GM12878 (cell line): ENCODE measurements around the gene RBM10. TPM values are rescaled to one million over a fixed set of nuclear protein-coding genes. Genes with fewer than 3 reads are reported as not detected.

ENCODE experiments used
- CREB1 ChIP-seq: IDR thresholded peaks from 2 replicates; pipeline ENCODE4 v1.6.1; 2012; ENCODE audit warnings: low read depth, mild to moderate bottlenecking, inconsistent platforms
- CREM ChIP-seq: IDR thresholded peaks from 2 replicates; pipeline ENCODE4 v1.6.1; 2014; ENCODE audit warnings: antibody characterized with exemption, low read depth
- E2F8 ChIP-seq: fragments of 450-650 bp; IDR thresholded peaks from 2 replicates; pipeline ENCODE4 v1.6.1; 2018; ENCODE audit warnings: mild to moderate bottlenecking, low read depth, moderate library complexity; ENCODE audit not compliant: partially characterized antibody
- EED ChIP-seq: sonication (generic); IDR thresholded peaks from 2 replicates; pipeline ENCODE4 v1.6.1; 2016; ENCODE audit warnings: antibody characterized with exemption, low read depth
- ETV6 ChIP-seq, 2 experiments: fragments of 450-650 bp in 1 of 2; IDR thresholded peaks in 1 of 2; conservative IDR thresholded peaks in 1 of 2; 2 replicates each; pipeline ENCODE4 v1.6.1; 2014; ENCODE audit warnings: antibody characterized with exemption in 1 of 2, borderline replicate concordance in 1 of 2, low read depth in 1 of 2, mild to moderate bottlenecking in 1 of 2, moderate library complexity in 1 of 2
- EZH2 ChIP-seq: IDR thresholded peaks from 2 replicates; pipeline ENCODE4 v1.6.1; 2012; ENCODE audit warnings: low read depth, mild to moderate bottlenecking, control low read depth, inconsistent platforms, low read length, borderline replicate concordance; ENCODE audit not compliant: control insufficient read depth
- IRF3 ChIP-seq: fragments of 450-650 bp; IDR thresholded peaks from 2 replicates; pipeline ENCODE4 v1.6.1; 2014; ENCODE audit warnings: mild to moderate bottlenecking
- MAX ChIP-seq: IDR thresholded peaks from 2 replicates; pipeline ENCODE4 v1.6.1; 2012; ENCODE audit warnings: low read depth, low read length, improper control_type of control experiment
- MEF2B ChIP-seq: fragments of 450-650 bp; IDR thresholded peaks from 2 replicates; pipeline ENCODE4 v1.6.1; 2018; ENCODE audit warnings: mild to moderate bottlenecking, moderate library complexity; ENCODE audit not compliant: partially characterized antibody, poor library complexity, severe bottlenecking
- MTA2 ChIP-seq: fragments of 450-650 bp; IDR thresholded peaks from 2 replicates; pipeline ENCODE4 v1.6.1; 2016; ENCODE audit warnings: low read depth, mild to moderate bottlenecking, moderate library complexity
- MXI1 ChIP-seq: fragments of 150-350 bp; IDR thresholded peaks from 2 replicates; pipeline ENCODE4 v1.6.1; 2011; ENCODE audit warnings: low read depth, mild to moderate bottlenecking, inconsistent platforms, low read length, improper control_type of control experiment
- POLR2A ChIP-seq: IDR thresholded peaks from 2 replicates; pipeline ENCODE4 v1.6.1; 2011; ENCODE audit warnings: low read depth, mild to moderate bottlenecking, low read length
- RELA ChIP-seq: fragments of 450-650 bp; IDR thresholded peaks from 2 replicates; pipeline ENCODE4 v1.8.0; 2014; ENCODE audit warnings: borderline replicate concordance; ENCODE audit not compliant: partially characterized antibody
- RUNX3 ChIP-seq: IDR thresholded peaks from 2 replicates; pipeline ENCODE4 v1.6.1; 2012; ENCODE audit warnings: low read length, inconsistent platforms
- SMAD1 ChIP-seq: fragments of 450-650 bp; IDR thresholded peaks from 2 replicates; pipeline ENCODE4 v1.6.1; 2018; ENCODE audit warnings: mild to moderate bottlenecking, low read depth; ENCODE audit not compliant: partially characterized antibody
- SMAD5 ChIP-seq: IDR thresholded peaks from 2 replicates; pipeline ENCODE4 v1.6.1; 2016; ENCODE audit warnings: antibody characterized with exemption, low read depth
- SMARCA5 ChIP-seq: fragments of 450-650 bp; IDR thresholded peaks from 2 replicates; pipeline ENCODE4 v1.6.1; 2017; ENCODE audit warnings: mild to moderate bottlenecking
- SPI1 ChIP-seq: IDR thresholded peaks from 2 replicates; pipeline ENCODE4 v1.6.1; 2011; ENCODE audit warnings: low read depth, mild to moderate bottlenecking, low read length, moderate library complexity, borderline replicate concordance; ENCODE audit not compliant: insufficient read depth
- STAT1 ChIP-seq: fragments of 450-650 bp; conservative IDR thresholded peaks from 2 replicates; pipeline ENCODE4 v1.6.1; 2014; ENCODE audit warnings: antibody characterized with exemption, mild to moderate bottlenecking
- STAT3 ChIP-seq: IDR thresholded peaks from 2 replicates; pipeline ENCODE4 v1.6.1; 2011; ENCODE audit warnings: low read depth, low read length, improper control_type of control experiment
- TCF12 ChIP-seq: IDR thresholded peaks from 2 replicates; pipeline ENCODE4 v1.6.1; 2011; ENCODE audit warnings: low read depth, mild to moderate bottlenecking, low read length
- ZBTB40 ChIP-seq: fragments of 450-650 bp; IDR thresholded peaks from 2 replicates; pipeline ENCODE4 v1.6.1; 2016; ENCODE audit warnings: mild to moderate bottlenecking, moderate library complexity, borderline replicate concordance
- polyA plus RNA-seq, 11 experiments: library from polyadenylated mRNA; depleted of rRNA in 4 of 11; unstranded in 6 of 11; stranded (reverse) in 5 of 11; fragments of >200 nt; fragmentation: Nextera tagmentation in 4 of 11; fragmentation: Illumina TruSeq in 1 of 11; extraction: Ambion mirVana in 4 of 11; extraction: Trizol in 1 of 11; gene quantifications; 1 replicate in 1 of 11; 2 replicates in 10 of 11; pipeline versions ENCODE4 v1.2.1 to v1.2.3, GENCODE V29; 2011 to 2016; ENCODE audit warnings: inconsistent platforms in 2 of 11, missing spikeins in 2 of 11, low read depth in 1 of 11
- total RNA-seq, 4 experiments: library from RNA; depleted of rRNA in 3 of 4; stranded (reverse); fragments of >200 nt in 3 of 4; fragmentation: Illumina TruSeq in 1 of 4; extraction: Trizol in 1 of 4; gene quantifications; 2 replicates each; pipeline versions ENCODE4 v1.2.1 to v1.2.3, GENCODE V29; 2013 to 2021

RBM10 gene
- total and polyA plus RNA-seq, 10 of the 15 experiments (the other 5 are each of a cell fraction or from before 2014, with no cell fraction given): 1.4 to 60.0 (median 29.8) TPM

DNA sequence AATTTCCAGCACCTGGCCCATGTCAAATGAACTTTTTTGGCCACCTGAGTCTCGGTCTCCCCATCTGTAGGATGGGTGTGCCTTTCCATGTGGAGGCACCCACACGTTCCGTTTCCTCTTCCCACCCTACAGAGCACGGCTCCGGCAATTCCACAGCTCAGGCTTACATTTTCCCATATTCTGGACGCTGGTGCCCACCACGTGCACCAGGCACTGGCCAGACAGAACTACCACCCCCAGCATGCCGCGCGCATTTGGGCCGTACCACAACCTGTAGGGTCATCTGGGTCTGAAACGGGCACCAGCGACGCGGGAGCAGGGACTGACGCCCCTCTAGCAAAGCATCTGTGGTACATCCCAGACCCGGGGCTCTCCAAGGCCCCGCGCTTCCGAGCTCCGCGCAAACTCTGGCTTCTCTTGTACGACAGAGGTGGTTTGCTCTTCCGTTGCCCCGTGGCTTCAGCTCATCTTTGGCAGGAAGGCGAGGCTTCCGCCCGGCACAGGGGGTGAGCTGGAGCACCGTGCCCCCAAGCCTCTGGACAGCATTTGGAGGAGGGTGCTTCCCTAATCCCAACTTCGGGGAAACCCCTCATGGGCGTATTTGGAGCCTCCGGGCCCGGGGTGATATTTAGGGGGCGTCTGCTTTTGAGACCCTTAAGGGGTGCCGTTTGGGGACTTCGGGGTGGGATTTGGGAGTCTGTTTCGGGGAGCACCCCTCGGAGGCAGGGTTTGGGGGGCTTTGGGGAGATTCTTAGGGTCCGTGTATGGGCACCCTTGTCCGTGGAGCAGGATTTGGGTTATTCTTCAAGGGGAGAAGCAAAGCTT is 45.6 kb downstream of the RBM10 start (continued):
- TF ChIP-seq E2F8 (no peak), ETV6 (conservative IDR thresholded peaks at IDR 0.05 in 1 of 2, IDR thresholded peaks at IDR 0.05 in 1 of 2; ENCODE audit: borderline replicate concordance in 1 of 2, low read depth in 1 of 2) (peak in 1 of 2 experiments; percentile 5; a peak in 1 of 4 replicates), CREB1 (peak; percentile 75; the same call in 1 of the 2 replicates), MEF2B (no peak), IRF3 (no peak), MTA2 (no peak), MXI1 (0 out of 2 replicates have a peak, but pooled peaks have one; percentile 57), STAT3 (no peak), MAX (peak; percentile 64; the same call in 1 of the 2 replicates), TCF12 (peak; percentile 54; the same call in 1 of the 2 replicates), SPI1 (0 out of 2 replicates have a peak, but pooled peaks have one; percentile 2), SMAD5 (peak; percentile 63; the same call in 1 of the 2 replicates), STAT1 (no peak), CREM (peak; percentile 67), SMAD1 (no peak), EED (no peak), EZH2 (no peak), RUNX3 (no peak; the same call in 1 of the 2 replicates), RELA (peak; percentile 10), ZBTB40 (no peak; the same call in 1 of the 2 replicates), POLR2A (peak; percentile 92), SMARCA5 (no peak)
